Posterior cingulate gyrus (tissue), 11 donors: ENCODE results near the gene OR10A6.

Experiments
- DNase-seq, 10 donors: peaks; one replicate each; pipeline versions ENCODE4 v3.0.0 to v3.0.0-alpha.2; 2020 to 2021; ENCODE audit warnings: mixed read lengths in 3 of 10
- intact Hi-C: fragments of 100-400 bp; cut with DNase I; formaldehyde crosslinking; loops from one replicate; pipeline ENCODE4 v1.15.1; 2023

Gene OR10A6

GRCh38 chr11:7910286-7910788 is 20.7 kb downstream of the OR10A6 start:
- intact Hi-C loops: no loop called here
- DNase-seq: no peak

DNA sequence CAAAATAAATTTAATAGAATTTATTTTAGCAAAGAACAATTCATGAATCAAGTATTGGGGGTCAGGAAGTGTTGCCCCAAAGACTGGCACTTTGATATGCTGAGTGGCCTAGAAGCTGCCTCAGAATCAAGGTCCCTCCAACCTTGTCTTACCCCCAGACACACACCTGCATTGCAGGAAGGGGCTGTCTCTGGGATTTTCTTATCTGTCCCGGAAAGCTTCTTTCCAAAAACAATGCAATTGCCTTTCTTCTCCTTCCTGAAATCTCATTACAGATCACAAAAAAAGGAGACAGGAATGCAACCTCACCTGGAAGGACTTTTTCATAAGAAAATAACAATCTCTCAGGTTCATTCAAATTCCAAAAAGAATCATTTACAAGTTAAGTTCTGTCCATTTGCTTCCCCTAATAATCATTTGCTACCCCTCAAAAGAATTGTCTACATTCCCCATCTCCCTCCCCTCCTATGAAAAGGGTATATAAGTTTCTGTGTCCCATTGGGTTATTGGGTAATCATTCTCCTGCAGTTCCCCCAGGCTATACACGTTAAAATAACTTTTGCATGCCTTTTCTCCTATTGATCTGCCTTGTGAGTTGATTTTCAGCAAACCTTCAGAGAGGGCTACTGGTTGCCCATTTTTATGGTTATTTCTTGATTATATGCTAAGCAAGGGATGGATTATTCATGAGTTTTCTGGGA is 21.3 kb downstream of the OR10A6 start:
- intact Hi-C loops: no loop called here
- no peak for DNase-seq

- intact Hi-C loops: no loop called here
- DNase-seq: no peak
Observed at GRCh38 chr11:7907121-7907520, 23.9 kb downstream of the OR10A6 start.

DNA sequence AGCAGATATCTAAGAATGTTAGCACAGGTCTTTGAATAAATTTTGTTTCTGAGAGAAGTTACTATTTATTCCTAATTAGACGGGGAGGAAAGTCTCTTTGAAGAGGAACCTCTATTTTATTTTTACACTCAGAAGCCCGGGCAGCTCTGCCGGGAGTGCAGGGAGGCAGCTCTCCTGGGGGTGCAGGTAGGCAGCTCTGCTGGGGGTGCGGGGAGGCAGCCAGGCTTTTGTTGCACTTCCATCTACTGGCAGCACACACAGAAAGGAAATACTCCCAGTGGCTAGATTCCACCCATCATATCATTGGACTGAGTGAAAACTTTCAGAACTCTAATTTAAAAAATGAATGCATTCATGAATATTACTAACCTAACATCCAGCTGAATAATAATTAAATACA is 24.6 kb downstream of the OR10A6 start:
- no peak for DNase-seq
- intact Hi-C loops: no loop called here

DNA sequence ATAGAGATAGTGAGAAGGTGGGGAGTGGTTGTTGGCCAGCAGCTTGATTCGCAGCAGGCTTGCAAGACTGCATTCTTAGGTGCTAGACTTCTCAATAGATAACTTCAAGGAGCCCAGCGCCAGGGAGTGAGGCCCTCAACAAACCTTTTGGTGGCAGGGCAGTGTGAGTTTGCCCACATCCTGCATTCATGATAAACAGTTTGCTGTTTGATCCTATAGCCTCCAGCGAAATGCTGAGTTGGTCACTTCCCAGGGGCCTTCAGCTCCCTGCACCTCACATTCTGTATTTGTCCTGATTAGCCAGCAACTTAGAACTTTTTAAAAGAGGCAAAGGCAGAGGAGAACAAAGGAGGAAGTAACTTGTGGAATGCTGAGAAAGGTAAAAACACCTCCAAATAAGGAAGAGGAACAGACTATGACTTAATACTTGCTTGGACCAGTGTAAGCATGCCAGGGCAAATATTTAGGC is 25.1 kb downstream of the OR10A6 start:
- no peak for DNase-seq
- intact Hi-C loops: no loop called here

- intact Hi-C loops: no loop called here
- DNase-seq: no peak
Observed at GRCh38 chr11:7905549-7905948, 25.5 kb downstream of the OR10A6 start.

GRCh38 chr11:7904917-7905316 is 26.2 kb downstream of the OR10A6 start:
- DNase-seq: no peak
- intact Hi-C loops: no loop called here

GRCh38 chr11:7903940-7904339 is 27.1 kb downstream of the OR10A6 start:
- intact Hi-C loops: no loop called here

GRCh38 chr11:7901319-7901854 is 29.7 kb downstream of the OR10A6 start:
- no peak for DNase-seq
- intact Hi-C loops: no loop called here

More at GRCh38 chr11:7903940-7904339, 27.1 kb downstream of the OR10A6 start:
- DNase-seq: no peak

DNA sequence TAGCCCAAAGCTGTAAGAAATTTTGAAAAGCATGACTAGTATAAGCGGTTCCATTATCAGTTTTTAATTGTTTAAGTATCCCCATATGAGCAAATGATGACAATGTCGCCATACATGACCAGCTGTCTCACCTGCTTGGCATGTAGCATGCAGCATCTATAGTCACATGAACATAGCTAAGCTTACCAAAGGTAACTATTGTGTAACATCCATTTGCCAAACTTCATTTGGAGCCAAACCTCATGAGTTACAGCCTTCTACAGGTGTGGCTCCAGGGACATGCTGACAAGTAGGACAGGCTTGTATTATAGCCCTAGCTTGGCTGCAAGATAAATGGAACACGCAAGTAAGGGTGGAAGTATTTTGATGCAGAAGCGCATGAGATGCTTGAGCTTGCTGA is 30.4 kb downstream of the OR10A6 start:
- no peak for DNase-seq
- intact Hi-C loops: no loop called here

DNA sequence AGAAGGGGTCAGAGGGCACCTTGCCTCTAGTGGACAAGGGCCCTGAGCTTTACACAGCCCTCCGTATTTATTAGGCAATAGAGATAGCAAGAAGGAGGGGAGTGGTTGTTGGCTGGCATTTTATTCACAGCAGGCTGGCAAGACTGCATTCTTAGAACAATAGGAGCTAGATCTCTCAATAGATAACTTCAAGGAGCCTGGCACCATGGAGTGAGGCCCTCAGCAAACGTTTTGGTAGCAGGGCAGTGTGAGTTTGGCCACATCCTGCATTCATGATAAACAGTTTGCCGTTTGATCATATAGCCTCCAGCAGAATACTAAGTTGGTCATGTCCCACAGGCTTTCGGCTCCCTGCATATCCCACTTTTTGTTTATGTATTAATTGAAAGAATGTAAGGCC is 31.6 kb downstream of the OR10A6 start:
- DNase-seq: no peak
- intact Hi-C loops: loop anchor here (10.0 kb wide), 1 partner anchor 185 kb away; the partner anchor contains the start of gene TUB

- intact Hi-C loops: loop anchor here (10.0 kb wide), 1 partner anchor 186 kb away; the partner anchor contains the start of gene TUB
- DNase-seq: no peak
Observed at GRCh38 chr11:7898666-7899283, 32.3 kb downstream of the OR10A6 start.

DNA sequence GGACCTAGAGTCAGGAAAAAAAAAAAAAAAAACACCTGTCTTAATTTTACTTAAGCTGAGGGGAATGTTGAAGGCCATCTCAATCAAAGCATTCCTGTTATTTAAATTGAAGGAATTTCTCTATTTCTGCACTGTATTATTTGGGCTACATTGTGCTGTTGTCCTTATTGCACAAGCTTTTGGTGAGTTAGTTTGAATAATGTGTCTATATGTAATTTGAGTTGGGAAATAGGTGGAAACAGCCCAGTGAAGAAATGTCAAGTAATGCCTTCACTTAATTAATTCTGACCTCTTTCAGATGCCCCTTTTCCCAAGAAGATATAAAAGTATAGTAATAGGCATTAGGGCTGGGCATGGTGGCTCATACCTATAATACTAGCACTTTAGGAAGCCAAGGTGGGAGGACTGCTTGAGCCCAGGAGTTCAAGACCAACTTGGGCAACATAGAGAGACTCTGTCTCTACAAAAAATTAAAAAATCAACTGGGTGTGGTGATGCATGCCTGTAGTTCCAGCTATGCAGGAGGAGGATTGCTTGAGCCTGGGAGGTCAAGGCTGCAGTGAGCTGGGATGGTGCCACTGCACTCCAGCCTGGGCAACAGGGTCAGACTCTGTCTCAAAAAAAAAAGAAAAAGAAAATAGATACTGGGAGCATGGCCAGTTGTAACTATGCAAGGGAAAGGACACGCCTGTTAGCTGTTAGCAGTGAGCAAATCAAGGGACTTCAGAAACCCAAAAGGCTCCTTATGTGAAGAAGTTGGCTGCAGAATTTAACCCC is 34.9 kb downstream of the OR10A6 start:
- no peak for DNase-seq
- intact Hi-C loops: loop anchor here (10.0 kb wide), 1 partner anchor 189 kb away; the partner anchor contains the start of gene TUB

DNA sequence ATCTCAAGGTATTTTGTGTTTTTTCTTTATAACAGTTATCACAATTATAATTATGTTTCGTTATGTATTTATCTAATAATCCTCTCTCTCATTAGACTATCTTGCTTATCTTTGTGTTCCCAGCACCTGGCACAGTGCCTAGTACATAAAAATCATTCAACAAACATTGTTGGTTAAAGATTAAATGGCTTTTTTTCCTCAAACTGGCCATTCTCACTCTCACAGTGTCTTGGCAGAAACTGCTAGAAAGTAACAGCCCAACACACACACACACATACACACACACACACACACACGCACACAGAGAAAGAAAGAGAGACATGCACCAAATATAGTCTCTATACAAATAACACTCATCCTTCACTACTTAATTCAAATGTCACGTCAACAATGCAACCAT is 36.8 kb downstream of the OR10A6 start:
- no peak for DNase-seq
- intact Hi-C loops: loop anchor here (10.0 kb wide), 1 partner anchor 191 kb away; the partner anchor contains the start of gene TUB

DNA sequence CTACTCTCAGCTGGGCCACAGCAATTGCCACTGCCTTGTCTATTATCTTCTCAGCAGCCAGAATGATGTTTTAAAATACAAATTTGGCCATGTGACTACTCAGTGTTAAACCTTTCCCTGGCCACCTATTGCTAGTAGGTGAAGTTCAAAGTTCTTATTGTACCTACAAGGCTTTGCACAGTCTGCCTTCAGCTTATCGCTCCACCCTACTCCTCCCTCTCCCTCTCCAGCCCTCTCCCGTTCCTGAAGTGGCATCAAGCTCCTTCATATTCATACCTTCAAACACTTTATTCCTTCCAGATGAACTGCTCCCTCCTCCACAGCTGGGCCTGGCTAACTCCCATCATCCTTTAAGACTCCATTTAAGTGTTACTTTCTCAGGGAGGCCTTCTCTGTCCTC is 37.3 kb downstream of the OR10A6 start:
- intact Hi-C loops: loop anchor here (10.0 kb wide), 1 partner anchor 191 kb away; the partner anchor contains the start of gene TUB

GRCh38 chr11:7892840-7893254 is 38.2 kb downstream of the OR10A6 start:
- no peak for DNase-seq
- intact Hi-C loops: loop anchor here (1.0 to 10.0 kb wide), 2 partner anchors 93 to 192 kb away; partner anchors contain the start of gene TUB

More for the DNA sequence above, 37.3 kb downstream of the OR10A6 start:
- DNase-seq: no peak

GRCh38 chr11:7892059-7892699 is 38.9 kb downstream of the OR10A6 start:
- intact Hi-C loops: loop anchor here (1.0 to 10.0 kb wide), 2 partner anchors 94 to 193 kb away; partner anchors contain the start of gene TUB
- no peak for DNase-seq

DNA sequence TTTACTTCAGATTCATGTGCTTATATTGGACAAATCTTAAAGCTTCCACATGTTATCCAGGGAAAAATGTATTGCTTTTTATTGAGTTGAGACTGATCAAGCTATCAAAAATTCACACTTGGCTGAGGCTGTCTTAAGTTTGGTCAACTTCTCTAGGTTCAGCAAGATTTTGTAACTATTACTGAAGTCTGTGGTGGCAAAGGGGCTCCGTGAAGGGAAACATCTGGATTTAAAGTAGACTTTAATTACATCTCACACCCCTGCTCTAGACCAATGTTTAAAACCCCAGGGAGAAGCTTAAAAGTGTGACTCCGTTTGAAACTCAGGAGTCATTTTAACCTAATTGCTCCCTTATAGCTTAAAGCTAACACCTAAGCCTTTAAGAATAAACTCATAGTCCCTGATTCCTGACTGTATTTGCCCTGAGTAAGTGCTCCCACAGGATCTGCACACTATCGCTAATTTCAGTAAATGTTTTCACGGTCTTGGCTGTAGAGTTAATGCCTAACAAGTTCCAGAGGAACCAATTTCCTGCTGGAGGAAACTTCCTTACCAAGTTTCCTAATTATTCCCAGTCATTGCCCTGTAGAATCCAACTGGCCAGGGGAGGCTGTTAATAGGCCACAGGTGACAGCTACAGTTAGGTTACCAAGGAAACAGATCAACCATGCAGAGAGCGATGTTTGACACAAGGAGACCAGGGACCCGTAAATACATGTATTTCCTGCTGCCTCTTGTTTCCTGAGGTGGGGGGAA is 40.5 kb downstream of the OR10A6 start:
- intact Hi-C loops: loop anchor here (10.0 kb wide), 1 partner anchor 194 kb away; the partner anchor contains the start of gene TUB
- DNase-seq: no peak

DNA sequence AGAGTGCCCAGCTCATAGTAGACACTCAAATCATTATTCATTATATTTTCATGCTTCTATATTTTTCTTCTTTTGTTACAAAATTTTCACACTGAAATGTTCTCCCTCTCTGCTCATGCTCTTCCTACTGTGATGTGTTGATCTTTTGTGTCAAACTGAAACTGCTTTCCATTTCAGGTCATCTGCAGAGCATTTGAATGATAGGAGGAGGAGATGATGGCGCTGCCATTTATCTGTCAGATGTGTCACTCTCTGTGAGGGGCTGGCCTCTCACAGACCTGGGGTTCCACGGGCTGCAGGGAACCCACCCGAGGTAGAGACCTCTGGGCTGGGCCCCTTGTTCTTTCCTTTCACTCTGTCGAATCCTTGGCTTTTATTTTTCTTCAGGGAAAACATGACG is 41.1 kb downstream of the OR10A6 start:
- no peak for DNase-seq
- intact Hi-C loops: loop anchor here (10.0 kb wide), 1 partner anchor 195 kb away; the partner anchor contains the start of gene TUB
